ENCODE data around the gene CCDC89. TPM values are rescaled to one million over a fixed set of nuclear protein-coding genes. Genes with fewer than 3 reads are reported as not detected.

CCDC89 gene
- polyA plus RNA-seq (ENCODE audit: low read depth in 6 of 6) = not detected

DNA sequence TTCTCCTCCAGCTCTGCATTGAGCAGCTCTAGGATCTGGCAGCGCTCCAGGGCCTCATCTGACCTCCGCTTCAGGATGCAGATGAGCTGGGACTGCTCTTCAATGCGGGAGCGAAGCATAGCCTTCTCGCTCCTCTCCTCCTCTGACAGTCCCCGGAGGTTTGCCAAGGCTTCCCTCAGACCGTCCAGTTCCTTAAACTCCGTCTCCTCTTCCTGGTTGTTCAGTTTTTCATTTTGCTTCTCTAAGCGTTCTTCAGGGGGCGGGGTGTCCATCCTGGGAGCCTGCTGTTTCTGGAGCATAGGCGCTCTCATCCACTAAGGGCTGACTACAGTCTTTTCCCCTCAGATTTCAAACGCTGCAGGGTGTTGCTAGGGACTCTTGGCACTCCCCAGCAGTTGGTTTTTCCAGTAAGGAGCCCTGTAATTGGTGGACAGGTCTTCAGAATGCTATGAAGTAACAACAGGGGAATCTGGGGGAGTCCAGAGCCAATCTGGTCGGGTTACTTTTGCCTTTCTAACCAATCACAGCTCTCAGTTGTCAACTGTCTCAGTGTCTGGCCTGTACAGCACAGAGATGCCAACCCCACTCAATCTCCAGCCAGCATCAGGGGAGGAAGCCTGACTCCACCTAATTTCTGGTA lies at the start of gene CCDC89:
Gene CCDC89 (minus strand): TSS at position 376 of the 640 bp plus-strand sequence. CDS start 65 bp downstream, at position 311.
- Mint-ChIP-seq H3K4me1 (peaks cover 11 to 16% (median 16%) of the 10 kb centered on the region in 3 donors), H3K9me3 (no peaks in the 10 kb centered on the region), H3K36me3 (no peaks in the 10 kb centered on the region), H3K4me3 (peak within 1 kb of the TSS in 2 of 8 donors; percentile 2 to 56), H3K27ac (no peak within 1 kb of the TSS), H3K27me3 (peaks cover 10 to 13% (median 11%) of the 10 kb centered on the region in 3 donors)
- DNase-seq (no peak), ATAC-seq (ENCODE audit: low read depth in 2 of 2) (no peak)

DNA sequence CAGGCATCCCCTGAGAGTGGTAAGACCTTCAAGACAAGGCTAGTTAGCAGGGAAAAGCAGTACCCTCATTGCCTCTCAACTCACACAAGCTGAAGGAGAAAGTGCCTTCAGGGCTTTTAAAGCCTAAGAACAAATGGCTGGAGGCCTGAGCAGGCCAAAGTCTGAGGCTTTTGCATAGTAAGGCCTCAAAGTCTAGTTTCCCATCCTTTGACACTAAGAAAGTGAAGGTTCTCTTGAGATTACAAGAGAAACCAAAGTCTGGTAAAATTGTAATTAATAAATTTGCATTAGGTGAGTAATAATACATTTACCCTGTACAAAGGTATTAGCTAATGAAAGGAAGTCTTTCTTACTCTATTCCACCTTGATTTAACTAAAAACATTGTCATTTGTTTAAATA lies 47.0 kb upstream of the CCDC89 start:
- H3K27ac Mint-ChIP-seq = no peak overlapping the region
- no peak for ATAC-seq (ENCODE audit: low read depth in 2 of 2)
- H3K4me1 Mint-ChIP-seq = peaks cover 0 to 5% (median 3%) of the 10 kb centered on the region in 3 donors
- H3K9me3 Mint-ChIP-seq = peaks cover 0 to 2% (median 0%) of the 10 kb centered on the region in 7 donors
- no peak for DNase-seq
- H3K27me3 Mint-ChIP-seq = no peaks in the 10 kb centered on the region
- H3K4me3 Mint-ChIP-seq = no peak overlapping the region
- H3K36me3 Mint-ChIP-seq = no peaks in the 10 kb centered on the region

DNA sequence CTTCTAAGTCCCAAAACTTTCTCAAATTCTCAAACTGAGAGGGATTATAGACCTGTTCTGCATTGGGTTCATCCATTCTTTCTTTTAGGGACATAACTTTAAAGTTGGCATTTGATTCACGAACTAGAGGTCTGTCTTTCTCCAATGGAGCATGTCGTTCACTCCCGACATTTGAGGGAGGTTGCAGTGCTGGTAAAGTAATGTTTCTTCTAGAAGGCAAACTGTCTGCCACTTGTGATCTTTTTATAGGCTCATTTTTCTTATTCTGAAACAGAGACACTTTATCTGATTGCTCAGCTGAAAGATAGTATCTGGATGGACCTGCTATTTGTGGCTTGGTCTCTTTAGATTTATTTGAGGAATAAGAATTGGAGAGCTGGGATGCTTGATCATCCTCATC lies 40.4 kb upstream of the CCDC89 start:
- no peaks in the 10 kb centered on the region for H3K4me1 Mint-ChIP-seq
- ATAC-seq (ENCODE audit: low read depth in 2 of 2) (no peak), DNase-seq (no peak)
- H3K27ac Mint-ChIP-seq = no peak overlapping the region
- peaks cover 0 to 2% (median 0%) of the 10 kb centered on the region in 7 donors for H3K9me3 Mint-ChIP-seq
- no peaks in the 10 kb centered on the region for H3K36me3 Mint-ChIP-seq
- no peak overlapping the region for H3K4me3 Mint-ChIP-seq
- H3K27me3 Mint-ChIP-seq = peaks cover 0 to 10% (median 0%) of the 10 kb centered on the region in 3 donors

DNA sequence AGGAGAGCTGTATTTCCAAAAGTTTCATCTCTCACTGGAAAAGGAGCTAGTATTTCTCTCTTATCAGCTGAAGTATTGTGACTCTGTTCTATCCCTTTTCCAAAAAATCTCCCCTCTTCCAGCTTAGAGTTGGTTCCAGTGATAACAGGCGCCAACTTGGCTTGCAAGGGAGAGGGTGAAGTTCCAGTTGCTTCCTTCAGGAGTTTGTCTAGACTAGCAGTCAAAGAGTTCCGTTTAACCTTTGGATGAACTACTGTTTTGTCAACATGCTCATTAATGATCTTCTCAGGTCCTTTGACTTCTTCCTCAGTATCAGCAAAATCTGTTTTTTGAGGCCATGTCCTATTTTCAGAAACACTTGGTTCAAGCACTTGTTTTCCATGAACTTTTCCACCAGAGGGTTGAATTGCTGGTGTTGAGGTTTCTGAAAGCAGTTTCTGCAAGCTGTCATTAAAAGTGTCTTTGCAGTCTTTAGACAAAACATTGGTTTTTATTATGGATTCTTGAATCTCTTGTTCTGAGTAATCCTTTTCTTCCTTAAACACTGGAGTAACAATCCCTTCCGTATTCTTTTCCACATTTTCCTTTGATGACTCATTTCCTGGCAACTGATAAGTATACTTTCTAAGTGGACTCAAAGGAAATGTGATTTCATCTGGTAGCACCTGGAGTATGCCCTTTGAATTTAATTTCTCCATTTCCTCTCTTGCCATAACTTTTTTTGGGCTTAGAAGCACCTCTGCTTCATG lies 39.7 kb upstream of the CCDC89 start:
- Mint-ChIP-seq H3K9me3 (peaks cover 0 to under 1% (median 0%) of the 10 kb centered on the region in 7 donors), H3K27me3 (peaks cover 0 to 10% (median 0%) of the 10 kb centered on the region in 3 donors), H3K4me3 (no peak overlapping the region), H3K4me1 (no peaks in the 10 kb centered on the region), H3K36me3 (no peaks in the 10 kb centered on the region), H3K27ac (no peak overlapping the region)
- ATAC-seq (ENCODE audit: low read depth in 2 of 2) (no peak), DNase-seq (no peak)

DNA sequence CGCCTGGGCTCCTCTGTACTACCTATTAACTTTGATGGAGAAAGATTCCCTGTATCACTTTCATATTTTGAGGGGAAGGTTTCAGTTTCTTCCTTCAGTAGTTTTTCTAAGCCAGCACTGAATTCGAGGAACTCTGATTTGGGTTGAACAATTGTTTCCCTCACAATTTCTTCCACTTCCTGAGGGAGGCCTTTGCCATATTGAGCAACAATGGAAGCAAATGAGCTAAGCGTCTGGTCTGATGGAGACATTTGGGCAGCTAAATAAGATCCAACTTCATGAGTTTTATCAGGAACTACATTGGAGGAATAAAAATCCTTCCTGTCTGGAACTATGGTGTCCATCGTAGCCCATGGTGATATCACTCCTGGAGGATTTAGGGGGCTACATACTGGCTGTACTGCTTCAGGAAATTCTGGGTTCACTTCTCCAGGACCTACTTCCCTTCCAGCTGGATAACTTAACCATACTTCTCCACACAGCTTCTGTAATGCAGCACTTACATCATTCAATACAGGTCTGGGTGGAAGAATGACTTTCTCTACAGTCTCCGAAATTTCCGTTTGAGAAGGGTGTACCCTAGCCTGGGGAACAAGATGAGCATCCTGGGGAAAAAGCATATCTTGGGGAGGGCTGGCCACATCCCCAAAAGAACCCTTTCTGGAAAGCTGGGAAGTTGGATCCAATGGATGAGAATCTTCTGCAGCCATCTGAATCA lies 38.9 kb upstream of the CCDC89 start:
- H3K36me3 Mint-ChIP-seq = no peaks in the 10 kb centered on the region

DNA sequence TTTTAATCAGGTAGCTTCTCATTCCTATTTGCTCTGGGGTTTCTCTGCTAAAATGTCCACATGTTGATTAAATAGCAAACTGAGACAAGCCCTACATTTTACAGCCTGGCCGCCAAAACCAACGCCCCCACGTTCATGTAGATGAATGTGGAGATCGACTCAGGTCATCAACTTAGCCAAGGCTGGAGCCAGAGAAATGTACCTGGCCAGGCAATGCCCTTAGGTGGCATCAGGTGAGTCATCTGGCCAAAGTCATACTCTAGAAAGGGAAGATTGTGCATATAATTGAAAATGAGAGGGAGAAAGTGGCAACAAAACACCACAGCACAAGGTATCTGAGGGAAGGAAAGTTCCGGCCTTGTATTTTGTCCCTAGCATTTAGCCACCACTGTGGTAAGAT lies 37.1 kb upstream of the CCDC89 start:
- peak overlapping the region in 1 of 6 donors; percentile 64 for H3K27ac Mint-ChIP-seq
- no peaks in the 10 kb centered on the region for H3K9me3 Mint-ChIP-seq
- H3K4me1 Mint-ChIP-seq = no peaks in the 10 kb centered on the region
- H3K36me3 Mint-ChIP-seq = no peaks in the 10 kb centered on the region
- peaks cover 0 to 10% (median 0%) of the 10 kb centered on the region in 3 donors for H3K27me3 Mint-ChIP-seq
- no peak overlapping the region for H3K4me3 Mint-ChIP-seq
- ATAC-seq (ENCODE audit: low read depth in 2 of 2) (no peak), DNase-seq (no peak)

More for the DNA sequence above, 38.9 kb upstream of the CCDC89 start:
- DNase-seq (no peak), ATAC-seq (ENCODE audit: low read depth in 2 of 2) (no peak)
- Mint-ChIP-seq H3K4me1 (no peaks in the 10 kb centered on the region), H3K9me3 (no peaks in the 10 kb centered on the region), H3K4me3 (no peak overlapping the region), H3K27me3 (peaks cover 0 to 10% (median 0%) of the 10 kb centered on the region in 3 donors), H3K27ac (no peak overlapping the region)

DNA sequence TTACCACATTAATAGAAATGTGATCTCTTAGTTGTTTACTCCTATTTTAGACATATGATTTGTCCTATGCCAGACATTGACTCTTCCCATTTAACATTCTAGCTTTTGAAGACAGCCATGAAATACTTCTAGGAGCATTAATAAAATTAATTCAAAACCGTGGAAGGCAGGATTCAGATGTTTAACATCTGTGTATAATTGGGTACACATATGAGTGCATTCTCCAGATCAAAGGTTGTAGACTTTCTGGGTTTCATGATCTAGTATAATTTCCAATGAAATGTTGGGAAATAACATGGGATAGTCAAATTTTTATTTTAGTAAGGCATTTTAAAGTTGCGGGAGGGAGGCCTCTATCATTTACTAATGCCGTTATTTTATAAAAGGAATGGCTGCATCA lies 35.2 kb upstream of the CCDC89 start:
- H3K4me1 Mint-ChIP-seq = no peaks in the 10 kb centered on the region
- no peak overlapping the region for H3K4me3 Mint-ChIP-seq
- no peaks in the 10 kb centered on the region for H3K9me3 Mint-ChIP-seq
- DNase-seq = no peak
- no peak overlapping the region for H3K27ac Mint-ChIP-seq
- peaks cover 0 to 10% (median 0%) of the 10 kb centered on the region in 3 donors for H3K27me3 Mint-ChIP-seq
- ATAC-seq (ENCODE audit: low read depth in 2 of 2) = no peak
- no peaks in the 10 kb centered on the region for H3K36me3 Mint-ChIP-seq

DNA sequence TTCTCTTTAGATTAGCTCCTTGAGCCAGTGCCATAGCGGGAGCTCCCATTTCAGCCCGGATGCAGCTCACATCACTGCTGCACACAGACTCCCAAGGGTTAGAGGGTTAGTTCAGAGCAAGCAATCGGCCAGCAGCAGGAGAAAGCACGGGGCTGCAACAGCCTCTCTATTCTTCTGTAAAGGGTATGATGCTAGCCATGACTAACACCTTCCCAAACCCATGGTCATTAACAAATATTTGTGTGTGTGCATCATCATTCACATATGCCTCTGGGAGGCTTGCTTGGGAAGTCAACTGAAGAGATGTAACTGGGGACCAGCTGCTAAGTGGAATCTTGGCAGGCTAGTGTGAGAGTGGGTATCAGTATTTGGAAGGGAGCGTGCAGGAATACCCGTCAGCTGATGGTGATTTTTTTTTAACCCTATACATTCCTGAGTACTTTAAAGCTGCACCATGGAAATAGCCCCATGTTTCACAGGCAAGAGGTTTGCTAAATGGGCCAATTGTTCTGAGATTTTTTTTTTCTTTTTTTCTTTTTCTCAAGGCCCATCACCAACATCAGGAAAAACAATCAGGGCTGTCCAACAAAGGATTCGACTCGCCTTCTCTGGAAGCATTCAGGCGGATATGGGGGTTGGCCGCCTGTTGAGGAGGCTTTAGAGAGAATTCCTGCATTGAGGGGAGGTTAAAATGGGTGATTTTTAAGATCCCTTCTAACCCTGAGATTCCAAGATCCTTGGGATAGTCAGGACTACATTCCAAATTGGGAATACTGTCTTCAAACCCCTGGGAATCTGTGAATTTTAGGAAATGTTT lies 33.2 kb upstream of the CCDC89 start:
- H3K27ac Mint-ChIP-seq = peak overlapping the region in 1 of 6 donors; percentile 6
- ATAC-seq (ENCODE audit: low read depth in 2 of 2) (no peak), DNase-seq (no peak)
- H3K4me1 Mint-ChIP-seq = no peaks in the 10 kb centered on the region
- peaks cover 0 to 3% (median 0%) of the 10 kb centered on the region in 3 donors for H3K27me3 Mint-ChIP-seq
- H3K9me3 Mint-ChIP-seq = no peaks in the 10 kb centered on the region
- no peaks in the 10 kb centered on the region for H3K36me3 Mint-ChIP-seq
- H3K4me3 Mint-ChIP-seq = no peak overlapping the region

DNA sequence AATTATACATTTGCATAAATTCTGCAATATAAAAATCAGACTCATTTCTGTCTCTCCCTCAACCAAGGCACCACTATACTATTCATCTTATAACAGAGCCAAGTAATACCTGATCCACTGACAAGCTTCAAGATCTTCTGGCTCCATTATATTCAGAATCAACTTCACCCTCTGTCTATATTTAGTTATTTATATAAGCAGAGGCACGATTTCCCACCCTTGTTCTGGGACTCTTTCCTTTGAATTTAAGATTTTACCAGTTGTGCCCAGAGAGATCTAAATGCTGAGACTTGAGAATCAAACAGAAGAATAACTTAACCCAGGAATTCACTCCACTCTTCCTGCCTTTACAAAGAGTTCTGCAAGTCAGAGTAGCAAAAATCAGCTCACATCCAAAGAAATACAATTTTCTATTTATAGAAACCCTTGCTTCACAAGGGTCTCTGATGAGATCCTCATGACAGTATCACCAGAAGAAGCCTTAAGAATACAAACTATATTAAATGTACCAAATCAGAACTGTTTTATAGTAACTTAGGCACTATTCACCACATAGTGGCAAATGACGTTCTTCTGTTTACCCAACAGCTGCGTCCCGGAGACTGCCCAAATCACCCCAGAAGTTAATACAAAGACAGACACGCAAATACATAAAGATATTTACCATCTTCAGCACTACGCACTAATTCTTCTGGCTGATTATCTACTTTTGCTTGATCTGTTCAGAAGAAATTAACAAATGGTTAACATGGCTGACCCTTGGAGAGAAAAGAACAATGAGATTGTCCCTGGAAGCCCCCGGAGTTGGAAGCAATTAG lies 32.3 kb upstream of the CCDC89 start:
- Mint-ChIP-seq H3K27me3 (no peaks in the 10 kb centered on the region), H3K4me3 (no peak overlapping the region), H3K36me3 (no peaks in the 10 kb centered on the region), H3K4me1 (no peaks in the 10 kb centered on the region), H3K27ac (peak overlapping the region in 1 of 6 donors; percentile 40), H3K9me3 (no peaks in the 10 kb centered on the region)
- ATAC-seq (ENCODE audit: low read depth in 2 of 2) (no peak), DNase-seq (no peak)

DNA sequence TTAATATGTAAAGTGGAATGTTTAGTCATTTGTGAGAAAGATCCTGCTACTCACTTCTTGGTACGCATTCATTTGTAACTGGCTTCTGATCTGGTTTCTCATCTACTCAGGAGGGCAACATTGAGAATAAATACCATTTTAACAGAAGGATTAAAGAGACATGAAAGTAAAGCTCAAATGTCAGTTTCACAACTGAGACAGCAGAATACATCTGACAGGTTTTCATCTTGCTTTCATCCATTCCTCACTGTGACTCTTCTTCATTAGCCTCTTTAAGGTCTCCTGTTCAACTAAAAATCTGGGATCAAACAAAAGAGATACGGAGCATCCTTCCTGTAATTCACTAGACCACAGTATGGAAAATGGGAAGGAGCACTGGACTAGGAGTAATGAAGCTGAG lies 31.4 kb upstream of the CCDC89 start:
- no peaks in the 10 kb centered on the region for H3K4me1 Mint-ChIP-seq
- DNase-seq (no peak), ATAC-seq (ENCODE audit: low read depth in 2 of 2) (no peak)
- no peak overlapping the region for H3K4me3 Mint-ChIP-seq
- no peaks in the 10 kb centered on the region for H3K9me3 Mint-ChIP-seq
- H3K36me3 Mint-ChIP-seq = no peaks in the 10 kb centered on the region
- H3K27me3 Mint-ChIP-seq = no peaks in the 10 kb centered on the region
- H3K27ac Mint-ChIP-seq = no peak overlapping the region

DNA sequence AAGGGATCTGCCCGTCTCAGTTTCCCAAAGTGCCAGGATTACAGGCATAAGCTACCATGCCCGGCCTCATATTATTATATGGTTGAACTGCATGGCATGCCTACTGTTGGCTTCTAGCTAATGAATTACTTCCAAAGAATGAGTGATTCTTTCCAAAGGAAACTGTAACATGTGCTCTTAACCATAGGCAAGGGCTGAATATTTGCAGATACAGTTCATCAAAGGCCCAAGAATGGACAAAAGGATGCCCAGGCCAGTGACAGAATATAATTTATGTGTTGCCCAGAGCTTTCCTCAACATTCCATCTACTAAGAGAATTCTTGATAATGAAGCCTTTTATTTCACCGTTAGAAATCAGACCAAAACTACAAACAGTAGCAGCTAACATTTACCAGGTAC lies 27.0 kb upstream of the CCDC89 start:
- Mint-ChIP-seq H3K36me3 (no peaks in the 10 kb centered on the region), H3K9me3 (no peaks in the 10 kb centered on the region), H3K4me3 (no peak overlapping the region), H3K4me1 (no peaks in the 10 kb centered on the region), H3K27ac (no peak overlapping the region), H3K27me3 (no peaks in the 10 kb centered on the region)
- no peak for DNase-seq
- ATAC-seq (ENCODE audit: low read depth in 2 of 2) = no peak

DNA sequence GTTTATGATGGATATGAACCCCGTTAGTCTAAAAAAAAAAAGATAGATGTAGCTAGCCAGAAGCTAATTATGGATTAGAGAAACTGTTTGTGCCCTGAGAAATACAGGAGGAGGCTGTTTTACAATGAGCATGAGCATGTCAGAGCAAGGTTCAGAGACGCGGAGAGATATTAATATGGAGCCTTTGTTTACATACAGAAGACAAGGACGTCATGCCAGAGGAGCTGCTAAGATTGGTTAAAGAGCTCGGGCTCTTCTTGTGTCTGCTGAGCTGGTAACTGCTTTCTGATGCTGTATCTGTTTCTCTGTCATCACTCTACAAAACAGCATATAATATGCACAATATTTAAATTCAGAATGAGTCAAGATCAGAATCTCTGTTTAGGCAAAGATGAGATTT lies 24.9 kb upstream of the CCDC89 start:
- Mint-ChIP-seq H3K4me3 (no peak overlapping the region), H3K27me3 (no peaks in the 10 kb centered on the region), H3K4me1 (no peaks in the 10 kb centered on the region), H3K36me3 (no peaks in the 10 kb centered on the region), H3K9me3 (no peaks in the 10 kb centered on the region), H3K27ac (peak overlapping the region in 1 of 6 donors; percentile 67)
- no peak for ATAC-seq (ENCODE audit: low read depth in 2 of 2)
- DNase-seq = no peak

All from naive B cell (primary cell).